Transverse colon (tissue), 4 donors: ENCODE measurements around the gene EFCAB5. TPM values are rescaled to one million over a fixed set of nuclear protein-coding genes. Genes with fewer than 3 reads are reported as not detected.

Source experiments
- DNase-seq: peaks from one replicate; pipeline ENCODE4 v3.0.0-alpha.2; 2019
- H3K27ac ChIP-seq, 4 donors: fragments of 200-600 bp; sonication (generic); 2 replicates each; pipeline ENCODE4 v1.5.1; 2016 to 2018; ENCODE audit warnings: inconsistent platforms in 4 of 4
- H3K27me3 ChIP-seq: fragments of 200-600 bp; sonication (generic); 2 replicates; pipeline ENCODE4 v1.5.1; 2017; ENCODE audit warnings: inconsistent platforms
- H3K36me3 ChIP-seq, 4 donors: fragments of 200-600 bp; sonication (generic); 2 replicates each; pipeline ENCODE4 v1.5.1; 2017 to 2019; ENCODE audit warnings: inconsistent platforms in 4 of 4
- H3K4me1 ChIP-seq, 4 donors: fragments of 200-600 bp; sonication (generic); 2 replicates each; pipeline ENCODE4 v1.5.1; 2017 to 2020; ENCODE audit warnings: inconsistent platforms in 4 of 4
- H3K4me3 ChIP-seq, 4 donors: fragments of 200-600 bp; sonication (generic); 1 replicate in 1 of 4; 2 replicates in 3 of 4; pipeline versions ENCODE4 v1.5.1 to v1.6.1; 2017 to 2019; ENCODE audit warnings: inconsistent platforms in 4 of 4
- H3K9me3 ChIP-seq, 2 donors: fragments of 200-600 bp; sonication (generic); 2 replicates each; pipeline ENCODE4 v1.5.1; 2017 to 2019; ENCODE audit warnings: inconsistent platforms in 2 of 2
- EP300 ChIP-seq: sonication (generic); formaldehyde crosslinking; IDR thresholded peaks from one replicate; pipeline ENCODE4 v1.6.1; 2017; ENCODE audit warnings: antibody characterized with exemption, low read depth
- POLR2A ChIP-seq: fragments of 450-650 bp; IDR thresholded peaks from one replicate; pipeline ENCODE4 v1.6.1; 2016; ENCODE audit warnings: antibody characterized with exemption, mild to moderate bottlenecking, moderate library complexity
- POLR2AphosphoS5 ChIP-seq, 3 donors: sonication (generic); formaldehyde crosslinking; IDR thresholded peaks; one replicate each; pipeline ENCODE4 v1.6.1; 2016; ENCODE audit warnings: antibody characterized with exemption in 3 of 3
- WGBS, 2 donors: methylation state at CpG; one replicate each; pipeline ENCODE4 v1.1.5; 2018; ENCODE audit warnings: low coverage in 1 of 2; 5-methylcytosine and 5-hydroxymethylcytosine counted together
- in situ Hi-C, 4 donors: fragments of 200-750 bp; cut with MboI; loops; one replicate each; pipeline versions ENCODE4 v1.15.0 to v1.15.1; 2017; ENCODE audit warnings: low sequenced_read_pairs in 3 of 4, low pct_ligation_motif_present in 1 of 4, low pct_unique_long_range_greater_than_20kb in 1 of 4
- intact Hi-C: fragments of 100-400 bp; cut with DNase I; formaldehyde crosslinking; loops from one replicate; pipeline ENCODE4 v1.15.1; 2023; ENCODE audit warnings: low total_unique reads
- total RNA-seq, 4 donors: library from RNA; depleted of rRNA; stranded (reverse); fragments of >200 nt; gene quantifications; one replicate each; pipeline ENCODE4 v1.1.0, GENCODE V29; 2016
- TF ChIP-seq, protein P1 (sequence below), 5 experiments: fragments of 200-600 bp in 3 of 5; fragments of 450-650 bp in 2 of 5; sonication (generic) in 3 of 5; IDR thresholded peaks; 1 replicate in 2 of 5; 2 replicates in 3 of 5; pipeline ENCODE4 v1.5.1; 2016 to 2017; ENCODE audit warnings: antibody characterized with exemption in 5 of 5, inconsistent platforms in 3 of 5, mild to moderate bottlenecking in 2 of 5, moderate library complexity in 1 of 5

The EFCAB5 gene
- total RNA-seq, 4 donors from 2014 or later: 1.00 to 3.7 (median 1.9) TPM

DNA sequence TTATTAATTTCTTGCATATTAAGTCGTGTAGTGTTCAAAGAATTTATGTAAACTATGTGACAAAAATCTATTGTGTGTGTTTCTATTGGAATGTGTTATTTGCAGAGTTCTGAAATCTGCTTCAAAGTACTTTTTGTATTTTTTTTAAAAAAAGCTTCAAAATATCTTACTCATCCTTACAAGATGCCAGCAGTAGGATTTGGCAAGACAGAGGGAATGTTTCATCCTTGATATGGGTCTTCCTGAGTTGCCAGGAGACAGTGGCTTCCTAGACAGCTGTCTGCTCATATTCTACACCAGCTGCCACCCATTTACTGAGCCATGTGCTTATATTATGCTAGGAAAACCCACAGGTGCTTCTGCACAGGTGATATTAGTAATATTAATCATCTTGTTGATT is 36.4 kb downstream of the EFCAB5 start:
- H3K27me3 ChIP-seq: no peaks in the 10 kb centered on the region
- intact Hi-C loops (no loop called here), in situ Hi-C loops (no loop called here)
- no peaks in the 10 kb centered on the region for H3K9me3 ChIP-seq
- H3K36me3 ChIP-seq: no peaks in the 10 kb centered on the region
- 54 to 55% methylated on average over 1 of the region's 1 CpG for WGBS, 2 donors
- no peak for DNase-seq
- TF ChIP-seq, protein P1, sequence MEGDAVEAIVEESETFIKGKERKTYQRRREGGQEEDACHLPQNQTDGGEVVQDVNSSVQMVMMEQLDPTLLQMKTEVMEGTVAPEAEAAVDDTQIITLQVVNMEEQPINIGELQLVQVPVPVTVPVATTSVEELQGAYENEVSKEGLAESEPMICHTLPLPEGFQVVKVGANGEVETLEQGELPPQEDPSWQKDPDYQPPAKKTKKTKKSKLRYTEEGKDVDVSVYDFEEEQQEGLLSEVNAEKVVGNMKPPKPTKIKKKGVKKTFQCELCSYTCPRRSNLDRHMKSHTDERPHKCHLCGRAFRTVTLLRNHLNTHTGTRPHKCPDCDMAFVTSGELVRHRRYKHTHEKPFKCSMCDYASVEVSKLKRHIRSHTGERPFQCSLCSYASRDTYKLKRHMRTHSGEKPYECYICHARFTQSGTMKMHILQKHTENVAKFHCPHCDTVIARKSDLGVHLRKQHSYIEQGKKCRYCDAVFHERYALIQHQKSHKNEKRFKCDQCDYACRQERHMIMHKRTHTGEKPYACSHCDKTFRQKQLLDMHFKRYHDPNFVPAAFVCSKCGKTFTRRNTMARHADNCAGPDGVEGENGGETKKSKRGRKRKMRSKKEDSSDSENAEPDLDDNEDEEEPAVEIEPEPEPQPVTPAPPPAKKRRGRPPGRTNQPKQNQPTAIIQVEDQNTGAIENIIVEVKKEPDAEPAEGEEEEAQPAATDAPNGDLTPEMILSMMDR (IDR thresholded peaks at IDR 0.05): no peak
- TF ChIP-seq POLR2AphosphoS5 (IDR thresholded peaks at IDR 0.05) (no peak), POLR2A (no peak), EP300 (no peak)
- H3K4me1 ChIP-seq: peaks cover 0 to 10% (median 0%) of the 10 kb centered on the region in 4 donors
- no peak overlapping the region for H3K4me3 ChIP-seq
- no peak overlapping the region for H3K27ac ChIP-seq

DNA sequence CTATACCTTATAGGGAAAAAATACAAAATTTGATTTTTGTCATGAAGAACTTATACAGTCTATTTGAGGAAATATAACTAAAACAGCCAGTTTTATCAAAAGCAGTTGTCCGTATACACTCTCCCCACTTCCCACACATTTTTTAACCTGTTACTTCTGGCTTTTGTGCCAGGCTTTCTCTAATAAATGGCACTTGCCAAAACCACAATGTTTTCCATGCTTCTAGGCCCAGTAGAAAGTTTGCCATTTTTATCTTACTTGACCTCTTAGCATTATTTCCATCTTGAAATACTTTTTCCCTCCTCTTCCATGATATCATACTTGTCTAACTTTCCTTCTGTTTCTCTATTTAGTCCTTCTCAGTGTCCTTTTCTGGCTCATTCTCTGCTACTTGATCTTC is 38.8 kb downstream of the EFCAB5 start:
- H3K36me3 ChIP-seq: no peaks in the 10 kb centered on the region
- TF ChIP-seq EP300: no peak
- TF ChIP-seq, protein P1 (IDR thresholded peaks at IDR 0.05): no peak
- no peak for TF ChIP-seq POLR2AphosphoS5 (IDR thresholded peaks at IDR 0.05)
- TF ChIP-seq POLR2A: no peak
- in situ Hi-C loops: no loop called here
- H3K27ac ChIP-seq: no peak overlapping the region
- no peak for DNase-seq
- WGBS, 2 donors: 90 to 100% methylated on average over 1 of the region's 1 CpG
- intact Hi-C loops: no loop called here
- no peak overlapping the region for H3K4me3 ChIP-seq
- H3K9me3 ChIP-seq: no peaks in the 10 kb centered on the region
- no peaks in the 10 kb centered on the region for H3K4me1 ChIP-seq
- H3K27me3 ChIP-seq: no peaks in the 10 kb centered on the region

DNA sequence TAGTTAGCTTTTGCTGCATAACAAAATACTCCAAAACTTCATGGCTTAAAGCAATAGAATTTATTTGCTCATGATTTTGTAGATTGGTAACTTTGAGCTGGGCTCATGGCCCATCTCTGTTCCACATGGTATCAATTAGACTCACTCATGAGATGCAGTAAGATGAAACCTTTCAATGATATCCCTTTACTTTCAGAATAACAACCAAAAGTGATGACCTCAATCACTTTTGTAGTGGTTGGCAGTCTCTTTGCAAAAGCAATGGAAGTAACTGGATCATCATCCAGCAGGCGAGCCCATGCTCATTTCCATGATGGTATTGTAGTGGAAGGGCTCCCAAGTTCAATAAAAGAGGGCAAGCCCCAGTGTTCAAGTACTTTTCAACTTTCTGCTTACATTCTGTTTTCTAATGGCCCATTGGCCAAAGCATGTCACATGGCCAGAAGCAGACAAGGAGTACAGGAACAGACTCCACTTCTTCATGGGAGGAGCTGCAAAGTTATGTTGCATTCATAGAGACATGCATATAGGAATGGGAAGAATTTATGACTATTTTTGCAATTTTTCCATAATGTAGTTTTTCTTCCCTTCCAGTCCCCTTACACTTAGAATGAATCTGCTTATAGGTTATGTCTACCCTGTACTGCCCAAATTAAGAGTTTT is 41.7 kb downstream of the EFCAB5 start:
- Histone ChIP-seq H3K9me3 (no peaks in the 10 kb centered on the region), H3K27ac (no peak overlapping the region), H3K27me3 (no peaks in the 10 kb centered on the region), H3K36me3 (no peaks in the 10 kb centered on the region), H3K4me3 (no peak overlapping the region), H3K4me1 (no peaks in the 10 kb centered on the region)
- 86 to 91% methylated on average over 1 of the region's 1 CpG for WGBS, 2 donors
- no peak for DNase-seq
- in situ Hi-C loops: no loop called here
- intact Hi-C loops: no loop called here
- TF ChIP-seq, protein P1 (IDR thresholded peaks at IDR 0.05): no peak
- no peak for TF ChIP-seq POLR2AphosphoS5 (IDR thresholded peaks at IDR 0.05)
- TF ChIP-seq POLR2A: no peak
- TF ChIP-seq EP300: no peak

DNA sequence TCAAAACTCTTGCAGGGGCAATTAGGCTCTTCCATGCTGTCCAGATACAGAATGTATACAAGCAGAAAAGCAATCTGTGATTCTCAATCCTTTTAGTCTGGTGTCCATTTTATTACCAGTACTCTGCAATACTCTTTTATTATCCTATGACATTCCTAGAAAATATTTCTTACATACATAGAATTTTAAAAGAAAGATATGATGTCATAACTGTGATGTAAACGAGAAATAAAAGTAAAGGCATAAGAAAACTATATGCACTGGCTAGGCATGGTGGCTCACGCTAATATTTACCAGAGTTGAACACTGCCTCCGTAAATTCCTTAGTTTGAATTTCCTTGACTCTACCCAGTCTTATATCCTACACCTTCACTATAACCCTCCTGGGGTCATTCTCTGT is 55.0 kb downstream of the EFCAB5 start:
- H3K4me3 ChIP-seq: no peak overlapping the region
- no peaks in the 10 kb centered on the region for H3K36me3 ChIP-seq
- 88 to 92% methylated on average over 3 of the region's 3 CpGs for WGBS, 2 donors
- H3K9me3 ChIP-seq: peaks cover 0 to 7% of the 10 kb centered on the region in 2 donors
- H3K27me3 ChIP-seq: no peaks in the 10 kb centered on the region
- in situ Hi-C loops: no loop called here
- intact Hi-C loops: no loop called here
- TF ChIP-seq, protein P1 (IDR thresholded peaks at IDR 0.05): no peak
- TF ChIP-seq POLR2AphosphoS5 (IDR thresholded peaks at IDR 0.05) (no peak), POLR2A (no peak), EP300 (no peak)
- H3K27ac ChIP-seq: no peak overlapping the region
- no peak for DNase-seq
- no peaks in the 10 kb centered on the region for H3K4me1 ChIP-seq
